ENCODE data around the gene FCER2. TPM values are rescaled to one million over a fixed set of nuclear protein-coding genes. Genes with fewer than 3 reads are reported as not detected.
A peak's percentile ranks its signal among the peaks of the same experiment; 100 is the strongest.

FCER2 gene
- total RNA-seq, 1 experiment from 2014 or later = 0.48 TPM

GRCh38 chr19:7687177-7687576 is 14.8 kb downstream of the FCER2 start (continued):
- TF ChIP-seq, protein P1, sequence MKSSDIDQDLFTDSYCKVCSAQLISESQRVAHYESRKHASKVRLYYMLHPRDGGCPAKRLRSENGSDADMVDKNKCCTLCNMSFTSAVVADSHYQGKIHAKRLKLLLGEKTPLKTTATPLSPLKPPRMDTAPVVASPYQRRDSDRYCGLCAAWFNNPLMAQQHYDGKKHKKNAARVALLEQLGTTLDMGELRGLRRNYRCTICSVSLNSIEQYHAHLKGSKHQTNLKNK (CRISPR knock-in tag; IDR thresholded peaks at IDR 0.05) = no peak
- TF ChIP-seq ETV6 (CRISPR knock-in tag; IDR thresholded peaks at IDR 0.05) = no peak
- TF ChIP-seq ZNF121 (CRISPR knock-in tag; IDR thresholded peaks at IDR 0.05) = no peak
- TF ChIP-seq ELF4 (CRISPR knock-in tag; IDR thresholded peaks at IDR 0.05; ENCODE audit: low read depth) = no peak
- no peak for TF ChIP-seq HMGA2 (CRISPR knock-in tag; IDR thresholded peaks at IDR 0.05)
- TF ChIP-seq GTF2I (CRISPR knock-in tag; conservative IDR thresholded peaks at IDR 0.05) = no peak
- no peak for TF ChIP-seq ZNF232 (CRISPR knock-in tag; IDR thresholded peaks at IDR 0.05)
- no peak for TF ChIP-seq TCF7 (CRISPR knock-in tag; IDR thresholded peaks at IDR 0.05; ENCODE audit: low read depth)
- TF ChIP-seq ZNF416 (CRISPR knock-in tag; IDR thresholded peaks at IDR 0.05) = no peak

DNA sequence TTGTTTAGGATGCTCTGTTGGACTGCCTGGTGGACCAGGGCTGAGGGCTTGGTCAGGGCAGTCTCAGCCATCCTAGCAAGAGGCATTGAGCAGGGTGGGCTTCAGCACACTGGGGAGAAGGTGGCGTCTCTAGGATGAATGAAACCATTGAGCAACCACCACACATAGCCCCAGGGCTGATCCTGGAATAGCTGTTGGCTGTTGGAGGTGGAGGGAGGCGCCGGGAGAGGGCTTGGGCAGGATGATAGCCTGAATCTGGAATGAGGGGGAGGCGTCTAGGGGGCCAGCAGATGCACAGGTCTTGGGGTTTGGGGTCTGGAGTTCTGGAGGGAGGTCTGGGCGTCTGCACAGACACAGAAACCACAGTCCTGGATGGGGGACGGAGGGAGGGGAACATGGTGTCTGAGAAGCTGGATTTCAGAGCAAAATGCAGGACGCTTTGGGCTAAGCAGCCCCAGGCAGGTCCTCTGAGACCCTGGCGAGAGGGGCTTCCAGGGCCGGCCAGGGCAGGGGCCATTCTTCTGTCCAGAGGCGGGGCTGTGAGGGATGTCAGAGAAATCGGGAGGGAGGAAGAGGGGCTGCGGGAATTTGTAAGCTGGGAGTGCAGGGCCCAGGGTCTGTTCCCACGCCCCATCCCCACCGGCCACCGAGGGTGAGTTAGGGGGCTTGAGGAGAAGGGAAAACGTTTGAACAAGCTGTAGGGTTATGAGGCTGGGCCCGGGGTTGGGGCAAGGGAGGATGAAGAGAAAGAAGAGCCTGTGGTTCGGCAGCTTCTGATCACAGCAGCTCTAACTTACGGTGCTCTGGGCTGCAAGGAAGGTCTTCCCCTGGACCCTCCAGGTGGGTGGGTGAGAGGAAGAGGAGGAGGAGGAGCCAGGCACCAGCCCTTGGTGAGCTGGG is 16.1 kb downstream of the FCER2 start:
- ATAC-seq (no peak), DNase-seq (ENCODE audit: low spot score) (no peak)
- TF ChIP-seq ZNF671 (CRISPR knock-in tag; IDR thresholded peaks at IDR 0.05) = no peak
- no peak for TF ChIP-seq ELF4 (CRISPR knock-in tag; IDR thresholded peaks at IDR 0.05; ENCODE audit: low read depth)
- TF ChIP-seq GRHL2 (CRISPR knock-in tag; IDR thresholded peaks at IDR 0.05; ENCODE audit: insufficient replicate concordance, severe bottlenecking) = no peak
- no peak for TF ChIP-seq TEAD1 (CRISPR knock-in tag; IDR thresholded peaks at IDR 0.05)
- TF ChIP-seq SMAD3 (CRISPR knock-in tag; IDR thresholded peaks at IDR 0.05; ENCODE audit: borderline replicate concordance) = no peak
- no peak for TF ChIP-seq RELA (CRISPR knock-in tag; IDR thresholded peaks at IDR 0.05; ENCODE audit: borderline replicate concordance)
- TF ChIP-seq NR2C2 (CRISPR knock-in tag; IDR thresholded peaks at IDR 0.05) = no peak
- no peak for TF ChIP-seq CREB1 (CRISPR knock-in tag; IDR thresholded peaks at IDR 0.05)
- TF ChIP-seq KAT7 (CRISPR knock-in tag; IDR thresholded peaks at IDR 0.05; ENCODE audit: borderline replicate concordance) = no peak
- TF ChIP-seq ZNF416 (CRISPR knock-in tag; IDR thresholded peaks at IDR 0.05) = no peak
- H3K27me3 Mint-ChIP-seq (ENCODE audit: low read depth) = no peaks in the 10 kb centered on the region; the same call in 1 of the 2 replicates
- ChIA-PET POLR2A (interaction anchor here (0.6 kb wide), 1 partner anchor 32 kb away, joined by 4 read pairs; no protein-coding TSS in a partner anchor), CTCF (interaction anchor here (0.6 to 1.9 kb wide), 10 partner anchors 36 to 232 kb away, joined by 3 to 8 read pairs (median 4); no protein-coding TSS in a partner anchor)
- peak overlapping the region; percentile 75; the same call in 1 of the 2 replicates for H3K27ac Mint-ChIP-seq
- peak overlapping the region; percentile 7; the same call in 1 of the 2 replicates for H3K4me3 Mint-ChIP-seq
- peaks cover 14% of the 10 kb centered on the region for H3K36me3 Mint-ChIP-seq
- no peaks in the 10 kb centered on the region for H3K9me3 Mint-ChIP-seq
- H3K4me1 Mint-ChIP-seq = peaks cover 13% of the 10 kb centered on the region

DNA sequence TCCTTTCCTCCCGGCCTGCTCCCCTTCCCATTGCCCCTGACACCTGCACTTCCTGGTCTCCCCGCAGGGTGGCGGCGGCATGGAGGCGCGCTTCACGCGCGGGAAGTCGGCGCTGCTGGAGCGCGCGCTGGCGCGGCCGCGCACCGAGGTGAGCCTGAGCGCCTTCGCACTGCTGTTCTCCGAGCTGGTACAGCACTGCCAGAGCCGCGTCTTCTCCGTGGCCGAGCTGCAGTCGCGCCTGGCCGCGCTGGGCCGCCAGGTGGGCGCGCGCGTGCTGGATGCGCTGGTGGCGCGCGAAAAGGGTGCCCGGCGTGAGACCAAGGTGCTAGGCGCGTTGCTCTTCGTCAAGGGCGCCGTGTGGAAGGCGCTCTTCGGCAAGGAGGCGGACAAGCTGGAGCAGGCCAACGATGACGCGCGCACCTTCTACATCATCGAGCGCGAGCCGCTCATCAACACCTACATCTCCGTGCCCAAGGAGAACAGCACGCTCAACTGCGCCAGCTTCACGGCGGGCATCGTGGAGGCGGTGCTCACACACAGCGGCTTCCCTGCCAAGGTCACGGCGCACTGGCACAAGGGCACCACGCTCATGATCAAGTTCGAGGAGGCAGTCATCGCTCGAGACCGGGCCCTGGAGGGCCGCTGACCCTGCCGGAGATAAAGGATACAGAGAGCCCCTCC is 19.6 kb downstream of the FCER2 start:
- Mint-ChIP-seq H3K36me3 (peaks cover 14% of the 10 kb centered on the region), H3K4me1 (peaks cover 17% of the 10 kb centered on the region), H3K9me3 (no peaks in the 10 kb centered on the region), H3K27ac (peak overlapping the region; percentile 89), H3K4me3 (peak overlapping the region; percentile 79), H3K27me3 (ENCODE audit: low read depth) (peaks cover 21% of the 10 kb centered on the region)
- POLR2A ChIA-PET = interaction anchor here (0.5 kb wide), 1 partner anchor 12 kb away, joined by 5 read pairs; no protein-coding TSS in a partner anchor
- no peak for TF ChIP-seq RELA (CRISPR knock-in tag; IDR thresholded peaks at IDR 0.05; ENCODE audit: borderline replicate concordance)
- TF ChIP-seq JUN (CRISPR knock-in tag; IDR thresholded peaks at IDR 0.05) = 0 out of 2 replicates have a peak, but pooled peaks have one; percentile 34
- ATAC-seq (no peak; the same call in 1 of the 2 replicates), DNase-seq (ENCODE audit: low spot score) (peak; percentile 61)
- CTCF ChIA-PET = interaction anchor here (2.7 kb wide), 1 partner anchor 114 kb away, joined by 99 read pairs; no protein-coding TSS in a partner anchor

All from WTC11 (cell line).